ENCODE data around the gene SLC7A14.

The SLC7A14 gene

DNA sequence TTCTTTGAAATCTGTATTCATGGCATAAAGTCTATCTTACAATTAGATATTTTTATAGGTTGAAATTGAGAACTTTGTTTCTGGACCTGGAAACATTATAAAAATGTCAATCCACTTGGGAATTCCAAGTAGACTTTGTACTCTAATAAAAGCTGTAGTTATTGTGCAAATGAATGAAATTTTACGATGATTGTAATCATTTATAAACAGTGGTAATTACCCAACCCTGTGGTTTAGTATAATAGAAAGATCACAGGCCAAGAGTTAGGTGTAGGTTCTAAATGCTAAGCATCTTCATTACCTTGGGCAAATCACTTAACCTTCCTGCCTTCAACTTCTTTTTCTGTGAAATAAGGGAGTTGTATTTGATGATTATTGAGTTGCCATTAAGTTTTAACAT lies 13.2 kb upstream of the SLC7A14 start:
- H3K27me3 ChIP-seq (ENCODE audit: insufficient read depth, poor library complexity, severe bottlenecking) = no peaks in the 10 kb centered on the region
- no peaks in the 10 kb centered on the region for H3K4me1 ChIP-seq (ENCODE audit: insufficient read depth, poor library complexity, severe bottlenecking)
- ATAC-seq (ENCODE audit: low read depth) = no peak
- no peak overlapping the region for H3K27ac ChIP-seq (ENCODE audit: poor library complexity, severe bottlenecking)
- no peak overlapping the region for H3K4me3 ChIP-seq (ENCODE audit: severe bottlenecking)
- TF ChIP-seq, protein P1, sequence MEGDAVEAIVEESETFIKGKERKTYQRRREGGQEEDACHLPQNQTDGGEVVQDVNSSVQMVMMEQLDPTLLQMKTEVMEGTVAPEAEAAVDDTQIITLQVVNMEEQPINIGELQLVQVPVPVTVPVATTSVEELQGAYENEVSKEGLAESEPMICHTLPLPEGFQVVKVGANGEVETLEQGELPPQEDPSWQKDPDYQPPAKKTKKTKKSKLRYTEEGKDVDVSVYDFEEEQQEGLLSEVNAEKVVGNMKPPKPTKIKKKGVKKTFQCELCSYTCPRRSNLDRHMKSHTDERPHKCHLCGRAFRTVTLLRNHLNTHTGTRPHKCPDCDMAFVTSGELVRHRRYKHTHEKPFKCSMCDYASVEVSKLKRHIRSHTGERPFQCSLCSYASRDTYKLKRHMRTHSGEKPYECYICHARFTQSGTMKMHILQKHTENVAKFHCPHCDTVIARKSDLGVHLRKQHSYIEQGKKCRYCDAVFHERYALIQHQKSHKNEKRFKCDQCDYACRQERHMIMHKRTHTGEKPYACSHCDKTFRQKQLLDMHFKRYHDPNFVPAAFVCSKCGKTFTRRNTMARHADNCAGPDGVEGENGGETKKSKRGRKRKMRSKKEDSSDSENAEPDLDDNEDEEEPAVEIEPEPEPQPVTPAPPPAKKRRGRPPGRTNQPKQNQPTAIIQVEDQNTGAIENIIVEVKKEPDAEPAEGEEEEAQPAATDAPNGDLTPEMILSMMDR (IDR thresholded peaks at IDR 0.05; ENCODE audit: poor library complexity, severe bottlenecking) = no peak
- no peak for DNase-seq (ENCODE audit: low spot score)
- no peaks in the 10 kb centered on the region for H3K9me3 ChIP-seq (ENCODE audit: severe bottlenecking)
- H3K36me3 ChIP-seq (ENCODE audit: low read depth) = no peaks in the 10 kb centered on the region

DNA sequence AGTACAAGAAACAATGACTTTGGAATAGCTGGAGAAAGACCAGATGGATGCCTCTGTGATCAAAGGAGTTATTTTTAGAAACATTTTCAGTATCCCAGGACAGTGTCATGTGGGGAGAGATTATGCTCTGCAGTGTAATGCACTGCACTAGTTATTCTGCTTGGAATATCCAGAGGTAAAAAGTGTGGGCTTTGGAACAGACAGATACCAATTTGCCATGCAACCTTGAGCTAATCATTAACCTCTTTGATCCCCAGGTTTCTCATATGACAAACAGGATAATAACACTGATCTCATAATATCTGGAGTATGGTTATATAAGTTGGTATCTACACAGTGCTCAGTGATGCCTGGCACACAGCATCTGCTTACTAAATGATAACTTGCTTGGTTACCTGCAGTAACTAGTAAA lies 12.2 kb upstream of the SLC7A14 start:
- TF ChIP-seq, protein P1 (IDR thresholded peaks at IDR 0.05; ENCODE audit: poor library complexity, severe bottlenecking) = no peak
- Histone ChIP-seq H3K4me3 (ENCODE audit: severe bottlenecking) (no peak overlapping the region), H3K27ac (ENCODE audit: poor library complexity, severe bottlenecking) (no peak overlapping the region), H3K36me3 (ENCODE audit: low read depth) (no peaks in the 10 kb centered on the region), H3K27me3 (ENCODE audit: insufficient read depth, poor library complexity, severe bottlenecking) (no peaks in the 10 kb centered on the region), H3K9me3 (ENCODE audit: severe bottlenecking) (no peaks in the 10 kb centered on the region), H3K4me1 (ENCODE audit: insufficient read depth, poor library complexity, severe bottlenecking) (no peaks in the 10 kb centered on the region)
- DNase-seq (ENCODE audit: low spot score) (no peak), ATAC-seq (ENCODE audit: low read depth) (no peak)

DNA sequence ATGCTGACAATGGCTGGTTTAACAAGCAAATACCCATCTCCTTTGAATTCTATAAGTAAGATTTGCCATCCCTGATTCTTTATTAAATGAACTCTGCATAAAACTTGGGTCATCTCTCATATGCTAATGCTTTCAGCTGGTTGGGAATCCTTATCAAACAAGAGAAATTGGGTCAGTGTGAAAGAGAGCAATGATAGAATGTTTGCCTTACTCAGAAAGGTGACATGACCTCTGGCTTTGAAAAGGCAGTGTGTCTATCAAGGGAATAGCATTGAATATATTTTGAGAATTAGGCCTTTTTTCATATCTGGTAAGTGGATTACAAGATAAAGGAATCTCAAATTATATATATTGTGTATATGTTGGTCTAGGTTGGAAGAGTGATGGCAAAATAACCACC lies 8.7 kb upstream of the SLC7A14 start:
- H3K36me3 ChIP-seq (ENCODE audit: low read depth) = no peaks in the 10 kb centered on the region
- no peak for ATAC-seq (ENCODE audit: low read depth)
- no peak overlapping the region for H3K4me3 ChIP-seq (ENCODE audit: severe bottlenecking)
- DNase-seq (ENCODE audit: low spot score) = no peak
- H3K4me1 ChIP-seq (ENCODE audit: insufficient read depth, poor library complexity, severe bottlenecking) = no peaks in the 10 kb centered on the region
- peaks cover 10% of the 10 kb centered on the region for H3K27me3 ChIP-seq (ENCODE audit: insufficient read depth, poor library complexity, severe bottlenecking)
- H3K27ac ChIP-seq (ENCODE audit: poor library complexity, severe bottlenecking) = no peak overlapping the region
- no peaks in the 10 kb centered on the region for H3K9me3 ChIP-seq (ENCODE audit: severe bottlenecking)
- TF ChIP-seq, protein P1 (IDR thresholded peaks at IDR 0.05; ENCODE audit: poor library complexity, severe bottlenecking) = no peak

DNA sequence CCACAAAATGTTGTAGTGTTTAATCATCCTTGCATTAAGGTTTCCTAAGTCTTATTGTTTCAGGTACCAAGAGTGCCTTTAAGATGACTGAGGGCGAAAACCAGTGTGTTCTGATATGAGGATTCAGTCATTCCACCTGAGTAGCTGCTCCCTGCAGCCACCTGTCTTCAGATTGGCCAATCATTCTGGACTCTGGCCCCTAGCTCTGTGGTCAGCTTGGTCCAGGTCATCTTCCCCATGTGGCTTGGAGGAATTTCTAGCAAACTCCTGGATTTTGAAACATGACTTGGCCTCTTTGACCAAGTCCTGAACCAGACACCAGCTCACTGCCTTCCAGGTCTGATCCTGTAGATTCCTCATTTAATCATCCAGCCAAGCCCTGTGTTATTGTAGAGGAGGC lies 7.8 kb upstream of the SLC7A14 start:
- no peaks in the 10 kb centered on the region for H3K9me3 ChIP-seq (ENCODE audit: severe bottlenecking)
- DNase-seq (ENCODE audit: low spot score) (no peak), ATAC-seq (ENCODE audit: low read depth) (no peak)

DNA sequence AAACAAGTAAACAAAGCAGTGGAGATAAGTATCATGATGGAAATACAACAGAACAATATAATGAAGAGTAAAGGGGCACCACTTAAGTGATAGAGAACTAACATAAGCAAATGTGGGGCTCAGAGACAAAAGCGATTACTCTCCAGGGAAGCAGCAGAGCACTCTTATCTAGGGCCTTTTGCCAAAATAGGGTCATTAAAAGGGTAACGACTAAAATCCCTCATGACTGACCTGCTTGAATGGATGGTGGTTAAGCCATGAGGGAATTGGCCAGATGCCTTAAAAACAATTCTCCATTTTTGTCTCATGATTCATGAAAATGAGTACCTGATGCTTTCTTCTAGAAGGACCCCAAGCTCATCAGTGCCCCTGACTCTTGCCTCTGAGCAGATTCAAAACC lies 3.2 kb upstream of the SLC7A14 start:
- no peak for DNase-seq (ENCODE audit: low spot score)
- H3K27me3 ChIP-seq (ENCODE audit: insufficient read depth, poor library complexity, severe bottlenecking) = peaks cover 55% of the 10 kb centered on the region
- TF ChIP-seq, protein P1 (IDR thresholded peaks at IDR 0.05; ENCODE audit: poor library complexity, severe bottlenecking) = no peak

More for the DNA sequence above, 7.8 kb upstream of the SLC7A14 start:
- Histone ChIP-seq H3K36me3 (ENCODE audit: low read depth) (no peaks in the 10 kb centered on the region), H3K4me1 (ENCODE audit: insufficient read depth, poor library complexity, severe bottlenecking) (no peaks in the 10 kb centered on the region), H3K4me3 (ENCODE audit: severe bottlenecking) (no peak overlapping the region), H3K27me3 (ENCODE audit: insufficient read depth, poor library complexity, severe bottlenecking) (peaks cover 17% of the 10 kb centered on the region), H3K27ac (ENCODE audit: poor library complexity, severe bottlenecking) (no peak overlapping the region)
- TF ChIP-seq, protein P1 (IDR thresholded peaks at IDR 0.05; ENCODE audit: poor library complexity, severe bottlenecking) = no peak

More for the DNA sequence above, 3.2 kb upstream of the SLC7A14 start:
- Histone ChIP-seq H3K27ac (ENCODE audit: poor library complexity, severe bottlenecking) (no peak overlapping the region), H3K4me1 (ENCODE audit: insufficient read depth, poor library complexity, severe bottlenecking) (no peaks in the 10 kb centered on the region), H3K36me3 (ENCODE audit: low read depth) (no peaks in the 10 kb centered on the region), H3K4me3 (ENCODE audit: severe bottlenecking) (no peak overlapping the region), H3K9me3 (ENCODE audit: severe bottlenecking) (no peaks in the 10 kb centered on the region)
- ATAC-seq (ENCODE audit: low read depth) = no peak

All from RWPE2 (cell line).